Measurements from ENCODE around the gene PLXDC1. TPM values are rescaled to one million over a fixed set of nuclear protein-coding genes. Genes with fewer than 3 reads are reported as not detected.

The PLXDC1 gene
- total RNA-seq, 1 donor = 2.9 TPM

- H2AFZ ChIP-seq (ENCODE audit: low read length) = no peak overlapping the region
- no peak overlapping the region for H3K27ac ChIP-seq (ENCODE audit: low read depth, low read length)
- peaks cover 26% of the 10 kb centered on the region for H3K27me3 ChIP-seq (ENCODE audit: insufficient read depth, low read length)
- H3K79me2 ChIP-seq (ENCODE audit: insufficient read depth, low read length) = no peaks in the 10 kb centered on the region
- no peak overlapping the region for H3K4me2 ChIP-seq (ENCODE audit: insufficient read depth, low read length)
- peaks cover 27% of the 10 kb centered on the region for H3K4me1 ChIP-seq (ENCODE audit: insufficient read depth, low read length)
- H3K4me3 ChIP-seq (ENCODE audit: insufficient read depth, low read length) = no peak overlapping the region
- no peak for DNase-seq (ENCODE audit: insufficient read length, low spot score, missing footprints)
- no peaks in the 10 kb centered on the region for H3K9me3 ChIP-seq (ENCODE audit: low read depth, low read length)
- no peaks in the 10 kb centered on the region for H3K36me3 ChIP-seq (ENCODE audit: insufficient read depth, low read length)
- TF ChIP-seq CTCF (IDR thresholded peaks at IDR 0.05; ENCODE audit: extremely low read depth, low read depth, low read length) = no peak
- H4K20me1 ChIP-seq (ENCODE audit: insufficient read depth, low read length) = no peaks in the 10 kb centered on the region
Measured at GRCh38 chr17:39084558-39084957, 66.9 kb downstream of the PLXDC1 start.

GRCh38 chr17:39083270-39083669 is 68.2 kb downstream of the PLXDC1 start:
- H3K27me3 ChIP-seq (ENCODE audit: insufficient read depth, low read length) = peaks cover 35% of the 10 kb centered on the region
- H3K4me2 ChIP-seq (ENCODE audit: insufficient read depth, low read length) = no peak overlapping the region
- no peak overlapping the region for H2AFZ ChIP-seq (ENCODE audit: low read length)
- DNase-seq (ENCODE audit: insufficient read length, low spot score, missing footprints) = no peak
- no peak overlapping the region for H3K27ac ChIP-seq (ENCODE audit: low read depth, low read length)
- no peaks in the 10 kb centered on the region for H3K79me2 ChIP-seq (ENCODE audit: insufficient read depth, low read length)
- no peak for TF ChIP-seq CTCF (IDR thresholded peaks at IDR 0.05; ENCODE audit: extremely low read depth, low read depth, low read length)
- H3K9me3 ChIP-seq (ENCODE audit: low read depth, low read length) = no peaks in the 10 kb centered on the region
- peaks cover 27% of the 10 kb centered on the region for H3K4me1 ChIP-seq (ENCODE audit: insufficient read depth, low read length)
- H3K36me3 ChIP-seq (ENCODE audit: insufficient read depth, low read length) = no peaks in the 10 kb centered on the region
- no peak overlapping the region for H3K4me3 ChIP-seq (ENCODE audit: insufficient read depth, low read length)
- H4K20me1 ChIP-seq (ENCODE audit: insufficient read depth, low read length) = no peaks in the 10 kb centered on the region

- H3K4me3 ChIP-seq (ENCODE audit: insufficient read depth, low read length) = no peak overlapping the region
- no peaks in the 10 kb centered on the region for H3K36me3 ChIP-seq (ENCODE audit: insufficient read depth, low read length)
- peaks cover 35% of the 10 kb centered on the region for H3K27me3 ChIP-seq (ENCODE audit: insufficient read depth, low read length)
- no peaks in the 10 kb centered on the region for H3K9me3 ChIP-seq (ENCODE audit: low read depth, low read length)
- H3K4me1 ChIP-seq (ENCODE audit: insufficient read depth, low read length) = peaks cover 27% of the 10 kb centered on the region
- no peak overlapping the region for H2AFZ ChIP-seq (ENCODE audit: low read length)
- no peaks in the 10 kb centered on the region for H3K79me2 ChIP-seq (ENCODE audit: insufficient read depth, low read length)
- peak overlapping the region; percentile 39 for H3K27ac ChIP-seq (ENCODE audit: low read depth, low read length)
- TF ChIP-seq CTCF (IDR thresholded peaks at IDR 0.05; ENCODE audit: extremely low read depth, low read depth, low read length) = no peak
- H3K4me2 ChIP-seq (ENCODE audit: insufficient read depth, low read length) = peak overlapping the region; percentile 52
- no peaks in the 10 kb centered on the region for H4K20me1 ChIP-seq (ENCODE audit: insufficient read depth, low read length)
- DNase-seq (ENCODE audit: insufficient read length, low spot score, missing footprints) = peak; percentile 85
Measured at GRCh38 chr17:39082482-39082881, 69.0 kb downstream of the PLXDC1 start.

GRCh38 chr17:39081851-39082250 is 69.6 kb downstream of the PLXDC1 start:
- Histone ChIP-seq H3K4me2 (ENCODE audit: insufficient read depth, low read length) (no peak overlapping the region), H4K20me1 (ENCODE audit: insufficient read depth, low read length) (no peaks in the 10 kb centered on the region)

More at GRCh38 chr17:39081851-39082250, 69.6 kb downstream of the PLXDC1 start:
- Histone ChIP-seq H3K36me3 (ENCODE audit: insufficient read depth, low read length) (no peaks in the 10 kb centered on the region), H3K4me1 (ENCODE audit: insufficient read depth, low read length) (peaks cover 27% of the 10 kb centered on the region), H3K79me2 (ENCODE audit: insufficient read depth, low read length) (no peaks in the 10 kb centered on the region), H3K27me3 (ENCODE audit: insufficient read depth, low read length) (peaks cover 37% of the 10 kb centered on the region), H3K9me3 (ENCODE audit: low read depth, low read length) (no peaks in the 10 kb centered on the region), H3K27ac (ENCODE audit: low read depth, low read length) (no peak overlapping the region), H3K4me3 (ENCODE audit: insufficient read depth, low read length) (no peak overlapping the region), H2AFZ (ENCODE audit: low read length) (no peak overlapping the region)
- no peak for TF ChIP-seq CTCF (IDR thresholded peaks at IDR 0.05; ENCODE audit: extremely low read depth, low read depth, low read length)
- no peak for DNase-seq (ENCODE audit: insufficient read length, low spot score, missing footprints)

Measured in osteoblast (primary cell).